ENCODE results near the gene ATP7B. TPM values are rescaled to one million over a fixed set of nuclear protein-coding genes. Genes with fewer than 3 reads are reported as not detected.

The ATP7B gene
- total RNA-seq, 2 donors from 2014 or later = 1.1 to 2.3 TPM

DNA sequence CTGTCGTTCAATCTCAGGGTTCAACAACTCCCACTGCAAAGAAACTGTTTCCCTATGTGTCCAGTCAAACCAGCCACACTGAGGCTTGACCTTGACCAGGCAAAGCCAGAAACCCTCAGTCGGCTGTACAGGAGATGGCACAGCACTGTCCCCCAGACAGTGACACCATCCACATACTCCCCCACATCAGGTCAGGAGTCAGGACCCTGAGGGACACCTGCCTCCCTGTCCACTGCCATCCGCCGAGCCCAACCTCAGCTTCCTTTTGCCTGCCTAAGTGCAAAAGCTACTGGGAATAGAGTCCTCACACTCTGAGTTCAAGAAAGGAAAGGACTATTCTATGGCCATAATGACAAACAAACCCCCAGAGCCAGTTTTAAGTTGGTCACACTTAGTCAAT is 66.8 kb downstream of the ATP7B start:
- DNase-seq (no peak), ATAC-seq (no peak)
- peak overlapping the region; percentile 93 for H3K4me3 Mint-ChIP-seq
- H3K36me3 Mint-ChIP-seq (ENCODE audit: low read depth) = no peaks in the 10 kb centered on the region
- H3K27ac Mint-ChIP-seq = peak overlapping the region; percentile 44
- H3K4me1 Mint-ChIP-seq = peaks cover 40% of the 10 kb centered on the region
- no peaks in the 10 kb centered on the region for H3K27me3 Mint-ChIP-seq
- H3K9me3 ChIP-seq (ENCODE audit: control insufficient read depth, low read length, poor library complexity, severe bottlenecking) = no peaks in the 10 kb centered on the region

DNA sequence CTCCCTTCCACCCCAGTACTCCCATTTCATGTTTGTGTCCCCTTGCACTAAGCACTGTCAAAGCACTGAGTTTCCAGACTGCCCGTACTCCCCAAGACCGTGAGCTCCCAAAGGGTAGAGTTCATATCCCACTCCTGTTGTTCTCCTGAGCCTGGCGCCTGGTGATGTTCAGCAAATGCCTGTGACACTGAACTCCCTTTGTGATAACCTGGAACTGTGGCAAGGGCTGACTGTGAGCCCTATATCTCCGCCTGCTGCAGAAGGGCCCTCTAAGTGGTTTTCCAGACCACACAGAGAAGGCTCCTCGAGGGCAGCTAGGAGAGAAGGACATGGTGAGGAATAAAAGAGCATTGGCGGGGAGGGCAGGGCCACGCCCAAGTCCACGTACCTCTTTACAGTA is 67.5 kb downstream of the ATP7B start:
- no peak for ATAC-seq
- DNase-seq = no peak
- peaks cover 44% of the 10 kb centered on the region for H3K4me1 Mint-ChIP-seq
- peak overlapping the region; percentile 95 for H3K27ac Mint-ChIP-seq
- H3K27me3 Mint-ChIP-seq = no peaks in the 10 kb centered on the region
- H3K9me3 ChIP-seq (ENCODE audit: control insufficient read depth, low read length, poor library complexity, severe bottlenecking) = no peaks in the 10 kb centered on the region
- H3K4me3 Mint-ChIP-seq = peak overlapping the region; percentile 93
- no peaks in the 10 kb centered on the region for H3K36me3 Mint-ChIP-seq (ENCODE audit: low read depth)

GRCh38 chr13:51942189-51942588 is 69.1 kb downstream of the ATP7B start:
- Mint-ChIP-seq H3K4me3 (peak overlapping the region; percentile 93), H3K27ac (peak overlapping the region; percentile 95), H3K36me3 (ENCODE audit: low read depth) (peaks cover 3% of the 10 kb centered on the region), H3K27me3 (no peaks in the 10 kb centered on the region), H3K4me1 (peaks cover 48% of the 10 kb centered on the region)
- peak; percentile 96 for ATAC-seq
- H3K9me3 ChIP-seq (ENCODE audit: control insufficient read depth, low read length, poor library complexity, severe bottlenecking) = no peaks in the 10 kb centered on the region
- DNase-seq = peak in 2 of 3 donors; percentile 27 to 28

- Mint-ChIP-seq H3K4me3 (no peak overlapping the region), H3K27ac (peak overlapping the region; percentile 72)
These were observed 72.8 kb downstream of the ATP7B start for GRCh38 chr13:51938454-51938853.

DNA sequence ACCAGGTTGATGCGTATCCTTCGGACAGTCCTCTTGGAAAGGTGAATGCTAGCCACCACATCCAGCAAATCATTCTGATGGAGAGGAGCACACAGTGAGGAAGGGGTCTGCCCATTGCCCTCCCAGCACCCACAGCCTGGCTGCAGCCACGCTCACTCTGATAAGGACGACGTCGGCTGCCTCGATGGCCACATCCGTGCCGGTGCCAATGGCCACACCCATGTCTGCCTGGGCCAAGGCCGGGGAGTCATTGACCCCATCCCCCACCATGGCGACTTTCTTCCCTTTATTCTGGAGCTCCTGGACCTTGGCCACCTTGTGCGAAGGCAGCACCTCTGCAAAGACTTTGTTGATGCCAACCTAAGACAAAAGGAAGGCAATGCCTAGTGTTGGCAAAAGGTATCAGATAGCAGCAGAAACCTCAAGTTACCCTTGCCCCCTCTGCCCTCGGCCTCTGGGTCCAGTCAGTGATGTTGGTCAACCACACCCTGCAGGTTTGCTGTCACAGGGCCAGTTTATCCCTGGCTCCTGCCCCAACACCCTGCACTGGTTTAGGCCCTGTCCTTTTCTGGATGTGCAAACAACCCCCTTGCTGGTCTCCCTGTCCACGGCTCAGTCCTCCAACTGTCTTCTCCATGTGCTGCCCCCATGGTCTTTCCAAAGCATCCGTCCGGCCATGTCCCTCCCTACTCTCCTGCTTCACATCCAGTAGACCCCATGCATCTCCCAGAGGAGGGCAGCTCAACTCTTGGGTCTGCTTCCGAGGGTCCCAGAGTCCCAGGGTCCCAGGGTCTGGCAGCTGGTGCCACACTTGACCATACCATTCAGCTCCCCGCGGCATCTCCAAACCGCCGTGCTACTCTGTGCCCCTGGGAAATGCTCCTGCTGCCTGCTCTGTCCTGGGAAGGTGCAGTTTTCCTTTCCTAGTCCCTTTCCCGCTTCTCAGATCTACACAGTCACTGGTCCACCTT is 73.6 kb downstream of the ATP7B start:
- Mint-ChIP-seq H3K27me3 (no peaks in the 10 kb centered on the region), H3K4me1 (peaks cover 34% of the 10 kb centered on the region), H3K36me3 (ENCODE audit: low read depth) (peaks cover 3% of the 10 kb centered on the region), H3K27ac (peak overlapping the region; percentile 72), H3K4me3 (no peak overlapping the region)
- DNase-seq = no peak
- no peaks in the 10 kb centered on the region for H3K9me3 ChIP-seq (ENCODE audit: control insufficient read depth, low read length, poor library complexity, severe bottlenecking)
- no peak for ATAC-seq

More at GRCh38 chr13:51938454-51938853, 72.8 kb downstream of the ATP7B start:
- no peak for DNase-seq
- Mint-ChIP-seq H3K4me1 (peaks cover 42% of the 10 kb centered on the region), H3K36me3 (ENCODE audit: low read depth) (peaks cover 3% of the 10 kb centered on the region), H3K27me3 (no peaks in the 10 kb centered on the region)
- H3K9me3 ChIP-seq (ENCODE audit: control insufficient read depth, low read length, poor library complexity, severe bottlenecking) = no peaks in the 10 kb centered on the region
- no peak for ATAC-seq

GRCh38 chr13:51935326-51936171 is 75.7 kb downstream of the ATP7B start:
- Mint-ChIP-seq H3K4me3 (no peak overlapping the region), H3K36me3 (ENCODE audit: low read depth) (peaks cover 3% of the 10 kb centered on the region), H3K27me3 (no peaks in the 10 kb centered on the region), H3K27ac (peak overlapping the region; percentile 34), H3K4me1 (peaks cover 18% of the 10 kb centered on the region)
- DNase-seq (no peak), ATAC-seq (peak; percentile 33)
- H3K9me3 ChIP-seq (ENCODE audit: control insufficient read depth, low read length, poor library complexity, severe bottlenecking) = no peaks in the 10 kb centered on the region

DNA sequence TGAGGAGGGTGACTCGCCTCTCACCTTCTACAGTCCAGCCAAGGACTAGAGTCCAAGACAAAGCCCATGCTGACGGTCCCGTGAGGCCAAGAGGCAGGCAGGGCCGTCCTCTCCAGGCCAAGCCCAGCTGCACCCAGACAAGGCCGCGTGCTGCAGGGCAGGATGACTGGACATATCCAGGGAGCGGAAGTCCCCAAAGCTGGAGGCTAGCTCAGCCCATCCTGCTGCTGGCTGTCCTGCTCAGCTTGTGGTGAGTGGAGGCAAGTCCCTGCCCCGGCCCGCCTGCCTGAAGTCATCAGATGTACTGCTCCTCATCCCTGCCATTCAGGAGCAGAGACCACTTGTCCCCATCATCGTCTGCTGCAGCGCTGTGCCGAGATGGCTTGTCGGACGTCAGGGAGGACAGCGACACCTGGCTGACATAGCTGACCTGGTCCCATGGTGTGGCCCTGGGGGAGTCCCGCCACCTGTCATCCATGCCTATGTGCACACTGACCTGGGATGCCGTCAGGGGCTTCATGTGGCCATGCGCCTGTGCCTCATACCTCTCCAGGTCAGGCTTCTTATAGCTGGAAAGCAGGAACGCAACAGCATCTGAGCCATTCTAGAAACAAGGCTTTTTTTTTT is 76.7 kb downstream of the ATP7B start:
- Mint-ChIP-seq H3K27me3 (no peaks in the 10 kb centered on the region), H3K4me3 (no peak overlapping the region), H3K36me3 (ENCODE audit: low read depth) (peaks cover 3% of the 10 kb centered on the region), H3K4me1 (peaks cover 16% of the 10 kb centered on the region), H3K27ac (no peak overlapping the region)
- H3K9me3 ChIP-seq (ENCODE audit: control insufficient read depth, low read length, poor library complexity, severe bottlenecking) = no peaks in the 10 kb centered on the region
- DNase-seq = no peak
- ATAC-seq = no peak

GRCh38 chr13:51933466-51934058 is 77.7 kb downstream of the ATP7B start:
- Mint-ChIP-seq H3K4me1 (peaks cover 10% of the 10 kb centered on the region), H3K27ac (no peak overlapping the region), H3K36me3 (ENCODE audit: low read depth) (peaks cover 3% of the 10 kb centered on the region), H3K4me3 (no peak overlapping the region), H3K27me3 (no peaks in the 10 kb centered on the region)
- DNase-seq (no peak), ATAC-seq (no peak)
- H3K9me3 ChIP-seq (ENCODE audit: control insufficient read depth, low read length, poor library complexity, severe bottlenecking) = no peaks in the 10 kb centered on the region

GRCh38 chr13:51932231-51932630 is 79.0 kb downstream of the ATP7B start:
- Mint-ChIP-seq H3K27ac (no peak overlapping the region), H3K27me3 (no peaks in the 10 kb centered on the region), H3K4me3 (no peak overlapping the region), H3K4me1 (peaks cover 8% of the 10 kb centered on the region), H3K36me3 (ENCODE audit: low read depth) (no peaks in the 10 kb centered on the region)
- ATAC-seq (no peak), DNase-seq (no peak)
- H3K9me3 ChIP-seq (ENCODE audit: control insufficient read depth, low read length, poor library complexity, severe bottlenecking) = no peaks in the 10 kb centered on the region

DNA sequence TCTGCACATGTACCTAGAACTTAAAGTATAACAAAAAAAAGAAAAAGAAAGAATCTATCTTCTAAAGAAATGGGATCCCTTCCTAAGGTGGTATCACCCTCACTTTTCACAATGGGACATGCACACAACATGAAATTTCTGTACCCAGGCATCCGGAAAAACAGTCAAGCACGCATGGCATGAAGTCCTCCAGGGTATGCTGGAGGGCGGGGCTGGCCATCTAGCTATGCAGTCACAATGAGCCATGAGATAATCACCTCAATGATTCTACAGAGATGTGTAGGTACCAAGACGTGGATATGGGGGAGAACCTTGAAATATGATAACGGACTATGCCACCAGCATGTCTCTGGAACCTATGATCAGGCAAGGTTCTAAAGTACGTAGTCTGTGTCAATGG is 79.6 kb downstream of the ATP7B start:
- Mint-ChIP-seq H3K4me3 (no peak overlapping the region), H3K4me1 (peaks cover 8% of the 10 kb centered on the region), H3K27ac (no peak overlapping the region), H3K27me3 (no peaks in the 10 kb centered on the region), H3K36me3 (ENCODE audit: low read depth) (no peaks in the 10 kb centered on the region)
- no peaks in the 10 kb centered on the region for H3K9me3 ChIP-seq (ENCODE audit: control insufficient read depth, low read length, poor library complexity, severe bottlenecking)
- no peak for ATAC-seq
- DNase-seq = no peak

GRCh38 chr13:51929699-51930098 is 81.6 kb downstream of the ATP7B start:
- ATAC-seq = no peak
- H3K36me3 Mint-ChIP-seq (ENCODE audit: low read depth) = peaks cover 2% of the 10 kb centered on the region
- no peaks in the 10 kb centered on the region for H3K27me3 Mint-ChIP-seq
- peaks cover 19% of the 10 kb centered on the region for H3K4me1 Mint-ChIP-seq
- H3K27ac Mint-ChIP-seq = no peak overlapping the region
- H3K9me3 ChIP-seq (ENCODE audit: control insufficient read depth, low read length, poor library complexity, severe bottlenecking) = no peaks in the 10 kb centered on the region
- no peak overlapping the region for H3K4me3 Mint-ChIP-seq
- no peak for DNase-seq

DNA sequence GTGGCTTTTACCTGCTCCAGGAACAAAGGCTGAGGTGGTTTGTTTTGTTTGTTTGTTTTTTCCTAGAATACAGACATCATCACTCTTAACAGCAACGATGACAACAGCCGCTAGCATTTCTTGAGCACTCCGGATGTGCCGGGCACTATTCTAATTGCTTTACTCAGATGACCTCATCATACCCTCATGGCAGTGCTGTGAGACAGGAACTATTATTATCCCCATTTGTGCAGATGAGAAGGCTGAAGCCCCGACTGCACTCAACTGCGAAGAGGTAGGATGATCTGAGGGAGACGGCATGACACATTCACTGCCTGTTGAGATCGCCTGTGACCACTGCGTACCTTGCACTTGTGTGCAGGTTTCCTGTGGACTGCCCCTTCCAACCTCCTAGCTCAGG is 83.0 kb downstream of the ATP7B start:
- Mint-ChIP-seq H3K4me1 (peaks cover 27% of the 10 kb centered on the region), H3K36me3 (ENCODE audit: low read depth) (peaks cover 5% of the 10 kb centered on the region), H3K4me3 (no peak overlapping the region), H3K27me3 (no peaks in the 10 kb centered on the region), H3K27ac (no peak overlapping the region)
- DNase-seq (no peak), ATAC-seq (no peak)
- no peaks in the 10 kb centered on the region for H3K9me3 ChIP-seq (ENCODE audit: control insufficient read depth, low read length, poor library complexity, severe bottlenecking)
